AG08396 (cell line): Measurements from ENCODE around the gene RERE.
"Not testable (repeated sequence)": the region's sequence is repeated elsewhere in the genome, so short reads cannot be mapped to it uniquely, and the experiment has no call there.

Experiments used
- DNase-seq: peaks from one replicate; pipeline ENCODE4 v3.0.0; 2012; ENCODE audit warnings: low spot score, mixed read lengths

Gene RERE

DNA sequence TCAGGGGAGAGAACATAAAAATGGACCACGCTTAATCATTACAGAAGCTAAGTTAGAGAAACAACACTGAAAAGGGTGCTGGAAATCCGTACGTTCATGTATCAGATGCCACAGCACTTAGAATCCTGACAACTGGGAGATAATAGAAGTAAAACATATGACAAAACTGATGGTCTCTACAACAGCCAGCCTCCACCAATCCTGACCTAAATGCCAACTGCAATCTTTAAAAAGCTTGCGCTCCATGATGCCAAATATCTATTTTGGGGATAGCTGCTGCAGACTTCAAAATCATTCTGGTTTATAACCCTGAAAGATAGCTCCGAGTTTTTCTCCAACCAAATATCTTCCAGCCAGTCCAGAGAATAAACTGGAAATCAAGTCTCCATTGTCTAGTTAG, 178.3 kb downstream of the RERE start:
- no peak for DNase-seq

DNA sequence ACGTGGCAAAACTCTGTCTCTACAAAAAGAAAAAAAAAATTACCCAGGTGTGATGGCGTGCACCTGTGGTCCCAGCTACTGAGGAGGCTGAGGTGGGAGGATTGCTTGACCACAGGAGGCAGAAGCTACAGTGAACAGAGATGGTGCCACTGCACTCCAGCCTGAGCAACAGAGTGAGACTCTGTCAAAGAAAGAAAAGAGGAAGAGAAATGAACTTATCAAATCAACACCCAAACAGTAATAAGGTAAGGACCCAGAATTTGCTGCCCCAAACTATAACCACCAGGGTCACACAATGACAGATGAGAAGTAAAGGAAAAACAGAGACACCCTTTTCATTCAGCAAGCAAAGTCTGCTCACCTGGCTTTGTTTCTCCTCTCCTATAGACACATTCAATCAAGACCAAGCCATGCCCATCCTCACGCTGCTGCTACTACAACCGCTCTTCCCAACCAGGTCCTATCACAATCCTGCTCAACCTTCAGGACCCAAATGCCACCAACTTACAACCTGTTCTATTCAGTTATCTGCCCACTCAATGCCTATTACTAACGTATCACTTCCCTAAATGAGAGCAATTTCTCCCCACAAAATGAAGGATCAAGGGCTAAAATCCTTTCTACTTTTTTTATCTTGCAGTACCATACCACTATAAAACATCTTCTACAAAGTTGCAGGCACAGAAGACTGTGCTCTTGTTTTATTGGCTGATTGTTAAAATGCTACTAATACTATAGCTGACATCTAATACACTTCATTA, 183.5 kb downstream of the RERE start:
- no peak for DNase-seq

DNA sequence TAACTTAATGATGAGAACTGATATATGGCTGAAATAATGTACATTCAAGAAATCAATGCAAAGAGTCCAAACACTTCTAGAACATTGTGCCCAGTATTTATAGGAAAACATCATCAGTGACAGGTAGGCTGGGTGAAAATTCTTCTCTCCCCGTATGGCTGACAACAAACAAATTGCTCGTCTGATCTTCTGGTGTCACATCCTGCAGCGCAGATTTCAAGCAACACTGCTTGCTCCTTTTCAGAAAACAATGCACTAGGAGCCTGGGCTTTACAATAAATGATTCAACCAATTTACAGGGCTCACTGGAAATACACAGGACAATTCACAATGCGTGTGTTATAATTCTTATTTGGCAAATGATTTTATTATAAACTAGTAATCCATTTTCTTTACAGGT, 185.3 kb downstream of the RERE start:
- DNase-seq: no peak

DNA sequence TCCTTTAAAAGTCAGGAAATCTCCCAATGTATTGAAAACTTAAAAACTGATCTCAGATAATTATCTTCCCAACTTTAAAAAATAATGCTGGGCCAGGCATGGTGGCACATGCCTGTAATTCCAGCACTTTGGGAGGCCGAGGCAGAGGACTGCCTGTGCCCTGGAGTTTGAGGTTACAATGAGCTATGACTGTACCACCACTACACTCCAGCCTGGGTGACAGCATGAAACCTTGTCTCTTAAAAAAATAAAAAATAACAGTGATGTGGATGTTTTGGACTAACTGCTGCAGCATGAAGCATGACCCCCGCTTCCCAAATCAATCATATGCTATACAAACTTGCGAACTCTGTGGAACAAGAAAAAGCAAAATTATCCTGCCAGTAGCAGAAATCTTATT, 186.3 kb downstream of the RERE start:
- DNase-seq: no peak

DNA sequence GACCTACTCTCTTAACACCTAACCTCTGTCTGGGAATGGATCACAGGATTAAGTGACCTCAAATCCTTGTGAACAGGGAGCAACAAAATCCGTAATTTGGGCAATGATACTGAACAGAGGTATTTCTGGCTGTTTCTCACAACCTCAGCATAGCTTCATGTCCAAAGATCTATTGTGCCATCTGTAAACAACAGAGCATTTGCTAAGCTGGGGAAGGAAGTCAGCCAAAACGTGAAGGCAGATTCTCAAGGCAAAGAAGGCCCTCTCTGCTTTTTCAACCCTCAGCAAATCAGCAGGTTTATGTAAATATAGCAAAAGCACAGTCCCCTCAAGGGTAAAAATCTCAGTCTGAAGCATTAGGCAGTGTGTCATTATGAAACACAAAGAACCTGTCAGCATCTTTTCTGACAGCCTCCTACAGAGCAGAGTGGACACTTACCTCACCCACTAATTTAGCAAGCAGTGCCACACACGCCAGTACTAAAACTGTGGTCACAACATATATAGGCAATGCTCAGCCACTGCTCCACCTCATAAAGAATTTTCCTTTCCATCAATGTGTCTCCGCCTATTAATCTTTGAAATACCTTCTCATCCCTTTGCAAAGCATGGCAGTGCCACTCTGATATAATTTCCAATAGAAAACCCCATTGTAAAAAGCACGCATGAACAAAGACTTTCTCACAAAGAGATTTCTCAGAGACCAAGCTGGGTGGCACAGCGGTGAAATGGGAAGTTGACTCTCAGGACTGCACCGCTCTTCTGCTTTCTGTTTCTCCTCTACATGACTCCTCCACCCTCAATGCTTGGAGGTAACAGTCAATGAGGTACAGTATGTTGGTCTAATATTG, 188.0 kb downstream of the RERE start:
- peak; percentile 30 for DNase-seq

DNA sequence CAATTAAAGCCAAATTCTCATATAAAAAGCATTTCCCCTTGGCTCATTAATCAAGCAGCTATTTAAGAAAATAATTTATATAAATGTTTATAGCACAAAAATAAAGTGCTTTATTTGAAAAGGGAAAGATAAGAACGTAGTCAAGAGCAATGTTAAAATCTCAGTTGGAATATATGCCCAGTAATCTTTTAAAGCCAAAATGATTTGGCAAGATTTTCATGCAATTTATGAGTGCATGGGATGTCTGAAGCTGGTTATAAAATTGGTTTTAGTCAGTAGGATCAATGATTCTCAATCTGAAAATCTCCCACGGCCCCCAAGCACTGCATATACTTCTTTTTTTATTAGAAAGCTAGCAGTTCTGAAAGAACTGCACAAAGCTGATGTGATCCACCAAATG, 188.8 kb downstream of the RERE start:
- no peak for DNase-seq

DNA sequence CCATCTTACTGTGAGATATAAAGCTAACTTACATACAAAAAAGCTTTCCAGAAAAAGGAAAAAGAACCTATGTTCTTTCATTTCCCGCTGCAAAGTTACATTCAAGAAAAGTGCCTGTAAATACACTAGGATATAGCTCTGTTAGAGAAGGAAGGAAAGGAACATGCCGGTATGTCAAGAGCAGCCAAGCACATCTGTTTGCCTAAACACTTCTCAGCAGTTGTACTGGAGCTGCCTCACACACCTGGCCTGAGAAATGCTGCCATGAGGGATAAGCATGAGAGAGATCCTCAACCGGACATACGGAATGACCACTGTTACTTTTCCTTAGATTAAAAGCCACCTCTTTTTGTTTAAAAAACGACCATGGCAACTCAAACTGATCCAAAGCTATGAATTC, 189.7 kb downstream of the RERE start:
- DNase-seq: no peak

DNA sequence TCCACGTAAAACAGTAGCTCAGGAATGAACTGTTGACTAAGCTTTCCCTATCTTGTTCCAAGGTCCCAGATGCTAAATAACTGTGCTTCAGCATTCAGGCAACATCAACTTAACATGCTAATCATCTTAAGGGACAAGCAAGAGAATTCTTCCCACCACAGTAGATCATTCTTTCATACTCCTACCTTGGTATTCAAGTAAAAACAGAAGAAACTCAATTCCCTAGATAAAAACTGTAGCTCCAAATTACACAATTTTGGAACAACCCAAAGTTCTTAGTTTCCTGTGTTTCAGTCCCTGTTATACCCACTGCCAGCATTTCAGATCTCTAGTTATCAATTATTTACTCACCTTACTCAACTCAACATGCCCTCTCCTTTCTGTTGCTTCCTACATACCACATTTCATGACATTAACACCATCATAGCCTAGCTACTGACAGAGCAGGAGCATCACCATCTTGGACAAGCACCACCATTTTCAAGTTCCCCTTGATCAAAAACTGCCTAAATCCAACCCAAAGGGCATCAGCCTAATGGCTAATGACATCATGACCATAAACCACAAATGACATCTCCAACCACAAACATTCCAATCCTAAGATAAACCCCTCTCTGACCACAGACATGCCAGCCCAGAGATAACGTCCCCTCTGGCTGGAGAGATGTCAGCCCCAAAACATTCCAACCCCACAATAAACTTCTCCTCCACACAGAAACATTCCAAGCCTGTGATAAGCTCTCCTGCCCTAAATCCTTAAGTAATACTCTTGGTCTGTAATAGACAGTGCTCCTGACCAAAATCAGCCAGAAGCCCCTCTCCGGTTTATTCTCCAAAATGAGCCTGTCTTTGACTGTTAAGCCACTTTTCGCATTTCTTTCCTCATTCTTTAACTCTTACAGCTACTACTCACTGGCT, 191.2 kb downstream of the RERE start:
- peak; percentile 65 for DNase-seq

DNA sequence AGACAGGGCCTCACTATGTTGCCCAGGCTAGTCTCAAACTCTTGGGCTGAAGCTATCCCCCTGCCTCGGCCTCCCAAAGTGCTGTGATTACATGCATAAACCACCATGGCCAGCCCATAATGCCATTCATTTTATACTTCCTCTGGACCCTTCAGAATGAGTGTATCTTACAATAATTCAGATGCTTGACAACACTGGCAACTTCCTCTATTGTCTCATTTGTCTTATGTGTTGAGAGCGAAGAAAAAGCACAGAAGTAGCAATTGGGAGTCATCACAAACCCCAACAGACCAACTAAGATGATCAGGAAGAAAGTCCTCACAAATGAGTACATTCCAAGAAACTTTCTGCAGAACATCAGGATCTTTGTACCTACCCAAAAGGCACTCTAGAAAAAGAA, 191.9 kb downstream of the RERE start:
- DNase-seq: no peak

DNA sequence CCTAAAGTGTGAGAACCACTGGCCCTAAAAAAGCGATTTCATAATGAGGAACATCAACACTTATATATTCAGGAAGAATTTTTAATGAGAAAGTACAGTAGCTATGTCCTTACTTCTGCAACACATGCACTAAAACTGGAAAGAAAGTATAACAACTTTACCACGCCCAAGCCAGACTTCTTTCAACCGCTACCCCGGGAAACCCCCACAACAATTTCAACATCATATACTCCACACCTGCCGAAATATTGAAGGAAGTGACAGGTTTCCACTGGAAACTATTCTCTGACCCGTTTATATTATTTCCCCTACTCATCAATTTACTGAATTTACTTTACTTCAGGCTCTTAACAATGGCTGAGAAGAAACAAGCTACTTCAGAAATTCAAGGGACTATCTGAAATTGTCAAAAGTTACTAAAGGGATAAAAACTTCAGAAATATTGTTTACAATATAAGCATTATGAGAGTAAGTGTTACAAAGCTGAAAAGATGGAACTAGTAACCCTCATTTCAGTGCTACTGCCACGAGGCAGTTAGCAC, 193.7 kb downstream of the RERE start:
- DNase-seq: not testable (repeated sequence)

DNA sequence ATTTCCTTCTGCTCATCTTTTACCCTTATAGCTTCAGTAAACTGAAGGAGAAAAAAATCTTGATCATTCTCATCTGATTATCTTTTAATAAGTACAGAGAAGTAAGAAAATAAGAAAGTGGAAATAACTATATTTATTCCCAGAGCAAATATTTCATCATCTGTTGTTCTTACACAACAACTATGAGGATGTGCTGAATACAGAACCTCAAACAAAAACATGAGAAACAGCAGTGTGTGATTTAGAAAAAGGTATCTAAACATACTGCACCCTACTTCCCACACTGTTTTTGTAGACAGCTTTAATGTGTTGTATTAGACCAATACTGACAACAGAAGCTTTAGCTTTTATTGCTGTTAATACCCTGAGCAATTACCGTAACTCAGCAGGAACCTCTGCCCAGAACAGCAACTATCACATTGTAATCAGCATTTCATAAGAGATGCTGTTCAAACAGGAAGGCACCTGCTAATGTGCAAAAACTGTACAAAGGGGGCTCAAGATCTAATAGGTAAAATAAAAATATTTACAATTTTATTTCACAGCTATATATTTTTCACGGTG, 195.6 kb downstream of the RERE start:
- not testable (repeated sequence) for DNase-seq

DNA sequence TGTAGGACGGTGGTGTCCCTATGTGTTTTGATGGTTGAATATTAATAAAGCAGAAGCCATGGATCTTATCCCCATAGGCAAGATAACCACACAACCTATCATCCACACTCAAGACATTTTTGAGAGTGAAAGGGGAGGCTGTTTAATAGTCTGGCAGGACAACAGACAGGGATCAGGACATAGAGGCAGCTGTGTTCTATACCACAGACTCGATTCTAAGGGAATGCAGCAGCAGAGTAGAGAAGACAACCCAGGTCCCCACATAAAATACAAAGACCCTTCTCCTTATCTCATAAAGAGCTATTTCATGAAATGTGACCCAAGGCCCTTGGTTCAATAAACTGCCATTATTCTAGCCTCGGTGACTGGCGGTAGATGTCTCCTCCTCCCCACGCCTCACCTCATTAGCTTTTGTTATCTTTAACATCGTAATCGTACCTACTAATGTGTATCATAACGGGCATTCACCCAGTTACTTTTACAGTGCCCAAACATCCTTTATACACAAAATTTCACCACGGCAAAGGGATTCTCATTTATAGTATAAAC, 196.3 kb downstream of the RERE start:
- DNase-seq: not testable (repeated sequence)

DNA sequence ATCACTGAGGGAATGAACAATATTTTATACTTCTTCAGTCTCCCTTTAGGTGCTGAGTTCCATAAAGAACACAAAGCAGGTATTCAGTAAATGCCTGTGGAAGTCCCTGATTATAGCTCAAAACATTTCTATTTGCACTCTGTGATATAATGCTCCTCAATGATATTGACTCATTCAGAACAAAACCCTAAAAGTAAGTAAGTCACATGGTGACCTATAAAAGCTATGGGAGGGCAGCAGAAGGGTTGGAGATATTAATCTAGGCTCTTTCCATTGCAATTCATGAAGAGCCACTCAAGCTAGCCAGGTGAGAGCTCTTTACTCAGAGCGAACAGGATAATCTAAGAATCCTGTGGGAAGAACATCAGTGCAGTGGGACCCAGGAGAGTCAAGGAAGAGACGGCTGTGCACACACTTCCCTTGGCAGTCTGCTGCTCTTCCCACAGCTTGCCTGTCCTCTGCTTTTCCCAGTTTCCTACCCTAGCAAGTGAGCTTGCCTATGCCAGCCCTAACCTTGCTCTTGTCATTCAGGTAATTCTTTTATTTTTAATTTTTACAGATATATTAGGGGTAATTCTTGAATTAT, 197.4 kb downstream of the RERE start:
- not testable (repeated sequence) for DNase-seq

DNA sequence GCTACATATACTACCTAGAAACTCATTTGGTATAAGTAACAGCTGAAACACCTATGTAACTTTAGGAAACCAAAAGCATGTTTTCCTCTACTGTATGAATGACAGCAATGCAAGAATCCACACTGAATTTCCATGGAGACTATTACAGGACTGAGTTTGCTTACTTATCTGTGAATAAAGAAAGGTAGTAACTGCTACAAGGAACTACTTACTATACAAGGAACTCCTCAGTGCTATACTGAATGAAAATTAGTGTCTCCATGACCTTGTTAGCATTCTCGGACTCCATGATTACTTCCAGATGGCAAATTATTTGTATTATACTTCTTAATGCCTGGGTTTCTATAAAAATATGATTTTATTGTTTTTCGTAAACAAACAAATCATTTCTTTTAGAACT, 198.0 kb downstream of the RERE start:
- not testable (repeated sequence) for DNase-seq

DNA sequence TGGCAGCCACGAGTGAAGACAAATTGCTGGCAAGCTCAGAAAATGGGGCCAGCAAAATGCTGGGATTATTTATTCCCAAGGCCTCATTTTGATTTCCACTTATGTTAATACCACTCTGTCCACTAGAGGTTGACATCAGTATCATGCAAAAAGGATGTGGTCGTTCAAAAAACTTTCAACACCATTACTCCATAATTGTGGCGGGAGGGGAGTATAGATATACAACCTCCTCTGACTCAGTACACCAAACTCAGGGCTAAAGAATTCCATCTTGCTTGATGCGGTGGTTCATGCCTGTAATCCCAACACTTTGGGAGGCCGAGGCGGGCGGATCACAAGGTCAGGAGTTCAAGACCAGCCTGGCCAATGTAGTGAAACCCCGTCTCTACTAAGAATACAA, 200.6 kb downstream of the RERE start:
- DNase-seq: not testable (repeated sequence)

DNA sequence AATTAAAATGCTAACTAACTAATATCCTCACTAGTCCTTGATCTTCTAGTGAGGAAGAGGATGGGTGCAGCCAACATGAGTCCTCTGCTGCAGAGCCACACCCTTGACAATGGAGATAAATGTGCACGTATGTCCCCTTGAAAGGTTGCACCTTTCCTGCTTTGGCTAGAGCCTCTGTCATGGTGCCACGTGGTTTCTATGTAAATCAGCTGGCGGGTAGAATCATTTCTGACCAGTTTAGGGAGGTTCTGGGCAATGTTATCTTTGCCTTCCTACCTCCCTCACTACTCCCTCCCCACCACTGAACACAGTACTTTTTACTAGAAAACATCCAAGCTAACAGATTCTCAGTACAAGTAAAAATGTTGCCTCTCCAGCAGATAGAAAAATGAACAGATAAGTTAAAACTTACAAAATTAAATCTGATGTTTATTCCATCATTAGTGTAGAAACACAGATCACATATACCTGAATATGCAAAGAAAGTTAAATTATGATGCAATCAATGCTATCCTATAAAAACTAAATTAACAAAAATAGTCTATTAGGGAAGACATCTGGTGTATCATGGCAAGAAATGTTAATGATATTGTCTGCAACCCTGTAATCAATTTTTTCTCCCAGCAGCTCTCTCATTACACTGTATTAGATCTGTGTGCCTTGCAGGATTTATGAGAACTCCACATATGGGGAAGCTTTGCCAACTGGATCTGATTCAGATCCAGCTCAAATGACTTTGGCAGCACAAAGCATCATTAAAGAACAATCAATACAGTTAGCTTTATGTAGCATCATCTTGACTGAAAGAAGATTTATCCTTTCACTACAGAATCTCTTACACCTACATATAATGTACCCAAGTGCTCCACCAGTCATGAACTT, 205.6 kb downstream of the RERE start:
- DNase-seq: not testable (repeated sequence)

DNA sequence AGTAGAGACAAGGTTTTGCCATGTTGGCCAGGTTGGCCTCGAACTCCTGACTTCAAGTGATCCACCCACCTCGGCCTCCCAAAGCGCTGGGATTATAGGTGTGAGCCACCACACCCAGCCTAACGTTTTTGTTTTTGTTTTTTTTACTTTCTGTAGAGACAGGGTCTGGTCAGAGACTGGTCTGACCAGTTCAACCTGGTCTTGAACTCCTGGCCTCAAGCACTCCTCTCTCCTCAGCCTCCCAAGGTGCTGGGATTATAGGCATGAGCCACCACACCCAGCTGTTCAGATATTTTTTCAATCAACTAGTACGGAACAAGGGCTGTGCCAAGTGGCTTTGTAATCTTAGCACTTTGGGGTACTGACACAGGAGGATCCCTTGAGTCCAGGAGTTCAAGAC, 209.5 kb downstream of the RERE start:
- no peak for DNase-seq

DNA sequence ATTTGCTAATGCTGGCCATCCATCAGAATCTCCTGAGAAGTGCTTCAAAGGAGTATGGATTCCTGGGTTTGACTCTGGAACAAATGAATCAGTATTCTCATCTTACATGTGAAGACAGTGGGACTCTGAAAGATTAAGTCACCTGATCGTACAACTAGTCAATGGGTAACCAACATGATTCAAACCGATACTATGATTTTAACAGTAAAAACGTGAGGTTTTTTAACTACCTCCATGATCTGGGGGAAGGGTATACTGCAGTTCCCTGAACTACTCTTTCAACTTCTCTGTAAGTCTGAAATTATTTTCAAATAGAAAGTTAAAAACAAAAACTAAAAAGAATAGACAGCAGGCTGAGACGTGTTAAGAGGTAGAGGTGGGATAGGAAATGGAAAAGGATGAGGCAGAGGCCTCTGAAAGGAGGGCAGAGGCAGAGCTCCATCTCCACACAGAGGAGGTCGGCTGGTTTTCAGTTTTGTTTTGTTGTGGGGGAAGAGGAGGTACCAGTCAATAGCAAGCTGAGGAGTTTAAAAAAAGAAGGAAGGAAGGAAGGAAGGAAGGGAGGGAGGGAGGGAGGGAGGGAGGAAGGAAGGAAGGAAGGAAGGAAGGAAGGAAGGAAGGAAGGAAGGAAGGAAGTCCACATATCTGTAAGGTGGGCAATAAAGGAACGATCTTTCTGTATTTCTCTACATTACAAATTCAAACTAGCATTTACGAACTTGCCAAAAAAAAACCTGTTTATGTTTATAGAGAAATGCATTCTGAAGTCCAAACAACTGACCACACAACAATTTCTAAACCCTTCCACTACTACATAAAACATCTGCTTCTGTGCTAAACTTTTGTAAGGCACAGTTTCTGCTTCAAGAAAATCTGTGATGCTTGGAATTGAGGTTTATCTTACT, 213.1 kb downstream of the RERE start:
- no peak for DNase-seq

DNA sequence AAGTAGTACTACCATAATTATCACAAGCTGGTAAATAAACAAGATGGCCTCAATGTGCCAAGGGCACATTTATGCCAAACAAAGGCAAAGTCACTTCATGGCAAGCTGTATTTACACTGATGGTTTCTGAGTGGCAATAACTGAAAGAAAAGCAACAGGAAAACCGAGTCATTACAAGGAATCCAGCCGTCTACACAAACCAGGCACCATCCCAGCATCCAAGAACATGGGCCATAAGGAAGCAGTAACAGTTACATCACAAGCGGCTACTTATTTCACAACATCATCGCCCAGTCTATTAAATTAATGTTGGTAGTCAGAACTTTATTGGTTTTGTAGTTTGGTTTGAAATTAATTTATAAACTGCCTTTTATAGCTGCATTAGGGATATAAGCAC, 214.2 kb downstream of the RERE start:
- DNase-seq: no peak
